ENCODE measurements around the gene FUCA1. TPM values are rescaled to one million over a fixed set of nuclear protein-coding genes. Genes with fewer than 3 reads are reported as not detected.

Gene FUCA1
- total and polyA plus RNA-seq, 2 of the 4 experiments (the other 2 are of a cell fraction) = 2.9 to 3.5 TPM

DNA sequence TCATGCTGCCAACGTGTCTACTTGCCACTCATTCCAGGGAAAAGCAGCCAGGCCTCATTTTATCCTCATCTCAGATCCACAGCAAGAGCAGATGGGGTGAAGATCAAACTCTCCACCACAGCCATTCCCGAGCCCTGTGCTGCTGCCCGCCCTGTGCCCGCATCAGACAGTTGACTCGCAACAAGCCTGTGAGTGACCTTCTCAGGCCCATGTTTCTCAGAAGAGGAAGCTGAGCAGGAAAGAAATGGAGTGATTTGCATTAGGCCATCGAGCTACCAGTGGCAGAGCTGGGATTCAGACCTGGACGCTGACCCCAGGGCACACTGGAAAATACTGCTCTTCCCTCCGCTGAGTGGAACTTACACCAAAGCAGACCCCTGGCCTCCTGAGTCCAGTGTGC, 43.8 kb upstream of the FUCA1 start:
- H3K9me1 ChIP-seq (ENCODE audit: insufficient read depth, low read length) = 0 out of 2 replicates have a peak, but pooled peaks cover 4% of the 10 kb centered on the region
- H2BK5ac ChIP-seq (ENCODE audit: low read depth, low read length, poor library complexity, severe bottlenecking) = no peak overlapping the region
- no peak overlapping the region for H3K9ac ChIP-seq (ENCODE audit: low read depth, low read length)
- H3K14ac ChIP-seq (replicated peaks; ENCODE audit: low read depth, low read length) = no peak overlapping the region
- TF ChIP-seq, protein P1, sequence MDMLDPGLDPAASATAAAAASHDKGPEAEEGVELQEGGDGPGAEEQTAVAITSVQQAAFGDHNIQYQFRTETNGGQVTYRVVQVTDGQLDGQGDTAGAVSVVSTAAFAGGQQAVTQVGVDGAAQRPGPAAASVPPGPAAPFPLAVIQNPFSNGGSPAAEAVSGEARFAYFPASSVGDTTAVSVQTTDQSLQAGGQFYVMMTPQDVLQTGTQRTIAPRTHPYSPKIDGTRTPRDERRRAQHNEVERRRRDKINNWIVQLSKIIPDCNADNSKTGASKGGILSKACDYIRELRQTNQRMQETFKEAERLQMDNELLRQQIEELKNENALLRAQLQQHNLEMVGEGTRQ (IDR thresholded peaks at IDR 0.05; ENCODE audit: low read depth, low read length) = no peak
- TF ChIP-seq SMC3 (IDR thresholded peaks at IDR 0.05; ENCODE audit: low read depth, low read length) (no peak), BHLHE40 (IDR thresholded peaks at IDR 0.05; ENCODE audit: low read depth, low read length) (no peak), CEBPB (IDR thresholded peaks at IDR 0.05; ENCODE audit: low read depth, low read length) (no peak), POLR2A (IDR thresholded peaks at IDR 0.05; ENCODE audit: low read depth, low read length) (no peak), MAFK (IDR thresholded peaks at IDR 0.05; ENCODE audit: low read depth, low read length) (no peak), MXI1 (IDR thresholded peaks at IDR 0.05; ENCODE audit: borderline replicate concordance, low read depth, low read length) (no peak), NFE2L2 (IDR thresholded peaks at IDR 0.05; ENCODE audit: low read depth, low read length) (no peak)
- TF ChIP-seq, protein P2, sequence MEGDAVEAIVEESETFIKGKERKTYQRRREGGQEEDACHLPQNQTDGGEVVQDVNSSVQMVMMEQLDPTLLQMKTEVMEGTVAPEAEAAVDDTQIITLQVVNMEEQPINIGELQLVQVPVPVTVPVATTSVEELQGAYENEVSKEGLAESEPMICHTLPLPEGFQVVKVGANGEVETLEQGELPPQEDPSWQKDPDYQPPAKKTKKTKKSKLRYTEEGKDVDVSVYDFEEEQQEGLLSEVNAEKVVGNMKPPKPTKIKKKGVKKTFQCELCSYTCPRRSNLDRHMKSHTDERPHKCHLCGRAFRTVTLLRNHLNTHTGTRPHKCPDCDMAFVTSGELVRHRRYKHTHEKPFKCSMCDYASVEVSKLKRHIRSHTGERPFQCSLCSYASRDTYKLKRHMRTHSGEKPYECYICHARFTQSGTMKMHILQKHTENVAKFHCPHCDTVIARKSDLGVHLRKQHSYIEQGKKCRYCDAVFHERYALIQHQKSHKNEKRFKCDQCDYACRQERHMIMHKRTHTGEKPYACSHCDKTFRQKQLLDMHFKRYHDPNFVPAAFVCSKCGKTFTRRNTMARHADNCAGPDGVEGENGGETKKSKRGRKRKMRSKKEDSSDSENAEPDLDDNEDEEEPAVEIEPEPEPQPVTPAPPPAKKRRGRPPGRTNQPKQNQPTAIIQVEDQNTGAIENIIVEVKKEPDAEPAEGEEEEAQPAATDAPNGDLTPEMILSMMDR (conservative IDR thresholded peaks at IDR 0.05; ENCODE audit: low read depth, low read length) = no peak
- H3K9me3 ChIP-seq (ENCODE audit: control insufficient read depth, insufficient read depth, low read length) = no peaks in the 10 kb centered on the region
- no peak overlapping the region for H2AK5ac ChIP-seq (ENCODE audit: low read depth, low read length)
- no peak overlapping the region for H2AK9ac ChIP-seq (replicated peaks; ENCODE audit: low read depth, low read length, poor library complexity)
- no peak overlapping the region for H2BK15ac ChIP-seq (ENCODE audit: low read depth, low read length)
- H3K27ac ChIP-seq (ENCODE audit: insufficient read depth, low read length) = no peak overlapping the region
- H3K4me1 ChIP-seq (ENCODE audit: control insufficient read depth, insufficient read depth, low read length) = no peaks in the 10 kb centered on the region
- H2BK120ac ChIP-seq (ENCODE audit: low read depth, low read length) = no peak overlapping the region
- no peak overlapping the region for H2AFZ ChIP-seq (replicated peaks; ENCODE audit: low read length, poor library complexity)
- no TSS peak for BruUV-seq (replicated peaks)
- no peak overlapping the region for H4K5ac ChIP-seq (ENCODE audit: low read depth, low read length)
- H4K20me1 ChIP-seq (ENCODE audit: insufficient read depth, low read length) = no peaks in the 10 kb centered on the region
- H3K23ac ChIP-seq (ENCODE audit: low read depth, low read length) = no peak overlapping the region
- dilution Hi-C loops (cut with HindIII; ENCODE audit: low sequenced_read_pairs, unreplicated experiment) (no loop called here), intact Hi-C loops (cut with micrococcal nuclease) (no loop called here), in situ Hi-C loops (cut with MboI; ENCODE audit: low sequenced_read_pairs) (no loop called here)
- H3K18ac ChIP-seq (ENCODE audit: low read depth, low read length) = no peak overlapping the region
- no peak overlapping the region for H2BK20ac ChIP-seq (ENCODE audit: low read depth, low read length)
- no peak overlapping the region for H4K91ac ChIP-seq (ENCODE audit: insufficient read depth, low read depth, low read length)
- H4K8ac ChIP-seq (ENCODE audit: low read depth in 2 of 2, low read length in 2 of 2) = no peak overlapping the region
- peaks cover 32% of the 10 kb centered on the region for H3K27me3 ChIP-seq (ENCODE audit: control insufficient read depth, insufficient read depth, low read length)
- ChIA-PET POLR2A (ENCODE audit: unreplicated experiment) (no interaction called here), CTCF (no interaction called here)
- no peaks in the 10 kb centered on the region for H3K79me1 ChIP-seq (ENCODE audit: low read depth in 1 of 2, low read length in 2 of 2)
- no CpG with 5 or more reads among the region's 8 CpGs for WGBS, 2 experiments (ENCODE audit: extremely low coverage in 2 of 2, insufficient read length in 1 of 2)
- no peak overlapping the region for H3K4me3 ChIP-seq (ENCODE audit: insufficient read depth, low read depth, low read length)
- no peak overlapping the region for H3K4me2 ChIP-seq (ENCODE audit: low read depth, low read length)
- ATAC-seq (ENCODE audit: low read depth) (no peak), DNase-seq (no peak)
- H3K36me3 ChIP-seq (ENCODE audit: control insufficient read depth, insufficient read depth, low read length) = no peaks in the 10 kb centered on the region
- H3K4ac ChIP-seq (ENCODE audit: low read depth, low read length) = no peak overlapping the region
- no peak overlapping the region for H3K56ac ChIP-seq (ENCODE audit: extremely low read depth, insufficient read depth, low read length)
